CD4-positive, alpha-beta T cell treated with Interferon gamma for 1 hour (primary cell): Measurements from ENCODE around the gene NDUFB4.

ENCODE experiments used
- DNase-seq: peaks from one replicate; pipeline ENCODE4 v3.0.0-alpha.2; 2020

Gene NDUFB4

DNA sequence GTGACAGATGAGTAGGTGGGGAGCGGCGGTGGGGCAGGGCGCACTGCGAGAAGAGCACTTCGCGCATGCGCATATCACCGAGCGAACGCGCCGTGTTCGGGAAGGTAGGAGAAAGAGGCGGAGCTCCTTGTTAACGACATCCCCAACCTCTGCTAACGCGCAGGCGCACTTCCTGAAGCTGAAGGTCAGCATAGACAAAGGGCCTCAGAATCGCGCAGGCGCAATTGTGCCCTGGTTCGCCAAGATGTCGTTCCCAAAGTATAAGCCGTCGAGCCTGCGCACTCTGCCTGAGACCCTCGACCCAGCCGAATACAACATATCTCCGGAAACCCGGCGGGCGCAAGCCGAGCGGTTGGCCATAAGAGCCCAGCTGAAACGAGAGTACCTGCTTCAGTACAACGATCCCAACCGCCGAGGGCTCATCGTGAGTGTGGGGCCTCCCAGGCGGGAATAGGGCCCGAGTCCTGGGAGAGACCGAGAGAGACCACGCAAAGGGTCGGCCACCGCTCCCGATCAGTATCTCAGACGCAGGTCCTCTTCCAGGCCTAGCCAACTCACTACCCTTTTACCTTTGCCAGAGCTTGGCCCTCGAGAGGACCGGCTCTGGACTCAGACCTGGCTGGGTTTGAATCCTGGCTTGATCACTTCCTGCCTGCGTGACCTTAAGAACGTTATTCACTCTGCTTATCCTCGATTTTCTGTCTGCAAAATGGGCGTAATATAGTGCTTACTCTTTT is at the start of gene NDUFB4:
Gene NDUFB4 (plus strand): TSS at position 221 of the 737 bp plus-strand sequence. CDS start 24 bp downstream, at position 245.
- DNase-seq, result peak; percentile 99

- DNase-seq, result no peak
These were observed 45.6 kb upstream of the NDUFB4 start for GRCh38 chr3:120550546-120550945.

- no peak for DNase-seq
These were observed 43.7 kb upstream of the NDUFB4 start for GRCh38 chr3:120552184-120553172.

GRCh38 chr3:120554812-120555606 is 41.1 kb upstream of the NDUFB4 start:
- DNase-seq, result no peak

GRCh38 chr3:120555657-120556509 is 40.3 kb upstream of the NDUFB4 start:
- DNase-seq, result no peak

DNA sequence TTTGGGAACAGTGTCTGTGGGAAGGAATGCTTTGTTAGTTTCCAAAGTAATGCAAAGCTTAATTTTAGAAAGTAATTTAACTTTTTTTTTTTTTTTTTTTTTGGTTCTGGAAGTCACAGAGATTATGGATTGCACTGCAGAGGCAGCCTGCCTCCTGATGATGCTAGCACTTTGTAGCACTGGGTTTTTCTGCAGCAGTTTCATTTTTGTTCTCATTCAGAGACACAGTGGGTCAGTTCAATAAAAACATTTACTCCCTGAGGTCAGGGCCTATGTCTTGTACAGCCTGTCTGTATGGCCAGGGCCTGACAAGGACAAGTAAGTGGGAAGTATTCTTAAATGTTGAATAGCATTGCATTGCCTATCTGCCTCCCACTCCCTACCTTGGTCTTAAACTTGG is 39.0 kb upstream of the NDUFB4 start:
- DNase-seq, result no peak

GRCh38 chr3:120558771-120559241 is 37.3 kb upstream of the NDUFB4 start:
- peak; percentile 90 for DNase-seq

DNA sequence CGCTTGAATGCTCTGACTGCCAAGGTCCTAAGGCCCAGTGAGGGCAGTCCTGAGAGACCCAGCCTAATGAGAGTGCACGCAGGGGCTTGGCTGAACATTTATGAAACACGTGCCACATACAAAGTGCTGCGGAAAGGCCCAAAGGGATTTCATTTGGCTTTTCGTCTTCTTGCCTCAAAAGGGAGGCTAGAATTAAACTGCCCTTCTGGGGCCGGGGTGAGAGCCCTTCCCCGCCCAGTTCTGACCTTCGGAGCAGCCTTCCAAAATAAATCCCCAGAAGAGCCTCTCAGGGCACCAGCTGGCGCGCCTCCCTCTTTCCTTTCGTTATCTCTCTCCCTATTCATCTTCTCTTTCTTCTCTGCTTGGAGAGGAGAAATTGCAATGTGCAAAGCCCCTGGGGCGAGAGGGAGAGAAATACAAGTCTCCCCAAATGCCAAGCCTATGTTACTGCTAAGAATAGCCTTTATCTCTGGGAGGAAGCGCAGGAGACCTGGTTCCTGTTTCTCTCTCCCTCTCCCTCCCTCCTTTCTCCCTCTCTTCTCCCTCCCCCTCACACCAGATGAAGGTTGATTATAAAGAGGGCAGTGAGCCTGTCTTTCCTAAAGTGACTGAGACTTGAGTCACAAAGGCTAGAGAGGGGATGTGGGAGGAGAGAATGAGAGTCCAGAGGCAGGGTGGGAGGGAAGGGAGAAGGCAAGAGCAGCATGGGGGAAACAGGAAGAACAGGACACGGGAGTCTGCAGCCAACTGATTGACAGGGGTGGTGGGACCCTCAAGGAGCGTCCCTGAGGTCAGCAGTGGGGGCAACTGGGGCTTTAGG is 36.7 kb upstream of the NDUFB4 start:
- DNase-seq, result no peak

DNA sequence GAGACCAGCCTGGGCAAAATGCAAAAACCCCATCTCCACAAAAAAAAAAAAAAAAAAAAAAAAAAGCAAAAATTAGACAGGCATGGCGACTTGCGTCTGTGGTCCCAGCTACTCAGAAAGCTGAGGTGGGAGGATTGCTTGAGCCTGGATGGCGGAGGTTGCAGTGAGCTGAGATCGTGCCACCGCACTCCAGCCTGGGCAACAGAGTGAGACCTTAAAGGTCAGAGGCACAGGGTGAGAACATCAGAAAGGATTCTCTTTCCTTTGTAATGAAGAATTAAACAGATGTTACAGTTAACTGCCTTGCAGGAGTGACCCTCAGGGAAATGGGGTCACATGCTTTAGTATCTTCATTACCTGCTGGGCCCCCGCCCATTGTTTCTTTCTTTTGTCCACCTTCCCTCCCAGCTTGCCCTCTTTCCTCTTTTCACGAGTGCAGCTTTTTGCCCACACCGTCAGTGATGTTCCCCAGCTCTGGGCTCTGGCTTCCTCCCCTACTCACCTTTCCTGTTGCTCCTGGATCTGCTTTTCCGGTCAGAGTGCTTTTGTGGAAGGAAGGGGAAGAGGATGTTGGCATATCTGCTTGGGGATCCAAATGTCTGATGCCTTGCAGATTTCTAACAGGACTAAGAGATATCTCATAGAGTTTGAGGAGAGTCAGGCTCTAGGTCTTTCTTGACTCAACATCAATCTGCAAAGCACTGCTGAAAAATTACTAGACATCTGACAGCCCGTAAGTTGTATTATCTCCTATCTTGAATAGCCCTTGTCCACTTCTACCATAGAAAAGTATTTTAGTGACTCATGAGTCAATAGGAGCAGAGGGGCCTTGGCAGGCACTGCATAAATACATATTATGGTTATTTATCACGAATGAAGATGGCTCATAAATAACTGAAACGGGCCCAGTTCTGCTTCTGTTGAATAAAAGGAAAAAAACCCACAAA is 35.6 kb upstream of the NDUFB4 start:
- DNase-seq, result no peak

DNA sequence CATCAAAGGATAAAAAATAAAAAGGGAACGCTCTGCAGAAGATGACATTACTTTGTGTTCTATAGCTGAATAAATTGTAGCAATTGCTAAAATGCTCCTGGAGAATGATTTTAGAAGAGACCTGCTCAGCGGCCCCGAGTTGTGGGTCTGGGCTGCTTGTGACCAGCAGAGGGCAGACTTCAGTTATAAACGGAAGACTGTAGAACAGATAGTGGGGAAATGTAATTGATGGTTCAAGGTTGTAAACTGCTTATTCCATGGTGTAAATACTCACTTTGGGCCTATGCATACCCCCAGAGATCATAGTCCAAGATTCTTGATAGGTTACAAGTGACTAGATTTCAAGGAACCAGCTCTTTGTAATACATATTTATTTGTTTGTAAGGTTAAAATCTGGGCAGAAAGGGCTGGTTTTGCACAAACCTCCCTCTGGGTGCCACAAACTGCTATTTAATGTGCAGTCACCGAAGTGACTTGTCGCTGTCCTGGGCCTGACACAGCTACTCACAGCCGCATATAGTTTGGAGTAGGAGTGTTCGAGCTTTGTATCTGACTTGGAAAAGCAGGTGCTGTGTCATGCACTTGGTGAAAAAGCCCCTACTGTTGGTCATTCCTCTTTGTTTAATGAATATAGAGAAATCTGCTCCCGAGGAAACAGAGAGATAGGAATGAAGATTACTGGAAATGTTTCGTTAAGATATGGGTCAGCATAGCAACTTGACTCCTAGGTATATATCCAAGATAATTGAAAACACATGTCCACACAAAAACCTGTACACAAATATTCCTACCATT is 34.7 kb upstream of the NDUFB4 start:
- DNase-seq, result peak; percentile 54

DNA sequence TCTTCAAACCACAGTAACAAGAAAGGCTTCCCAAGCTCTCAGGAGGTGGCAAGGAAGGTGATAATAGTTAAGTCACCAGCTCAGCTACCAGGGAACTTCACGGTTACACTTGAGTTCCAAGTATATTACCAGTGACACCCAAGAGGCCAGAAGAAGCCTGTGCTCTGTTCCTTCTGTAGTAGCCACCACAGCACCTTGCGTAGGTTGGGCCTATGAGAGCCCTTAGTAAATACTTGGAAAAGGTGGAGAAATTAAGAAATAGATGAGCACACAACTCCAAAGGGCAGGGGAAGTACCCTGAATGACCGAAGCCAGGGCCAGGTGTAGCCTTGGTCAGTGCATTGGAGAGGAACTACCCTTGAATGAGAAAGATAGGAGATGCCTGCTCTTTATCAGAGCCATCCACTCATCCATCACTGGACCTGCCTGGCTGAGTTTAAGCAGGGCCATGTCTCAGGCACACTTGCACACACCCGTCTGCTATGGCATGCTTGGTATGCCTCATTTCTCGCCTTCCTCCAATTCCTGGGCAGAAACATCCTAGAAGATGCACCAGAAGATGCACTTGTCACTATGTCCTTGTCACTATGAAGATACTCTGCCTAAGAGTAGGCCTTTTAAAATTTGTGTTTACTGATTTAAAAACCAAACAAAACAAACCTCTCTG is 32.6 kb upstream of the NDUFB4 start:
- no peak for DNase-seq

- DNase-seq, result no peak
These were observed 29.7 kb upstream of the NDUFB4 start for GRCh38 chr3:120566243-120566975.

DNA sequence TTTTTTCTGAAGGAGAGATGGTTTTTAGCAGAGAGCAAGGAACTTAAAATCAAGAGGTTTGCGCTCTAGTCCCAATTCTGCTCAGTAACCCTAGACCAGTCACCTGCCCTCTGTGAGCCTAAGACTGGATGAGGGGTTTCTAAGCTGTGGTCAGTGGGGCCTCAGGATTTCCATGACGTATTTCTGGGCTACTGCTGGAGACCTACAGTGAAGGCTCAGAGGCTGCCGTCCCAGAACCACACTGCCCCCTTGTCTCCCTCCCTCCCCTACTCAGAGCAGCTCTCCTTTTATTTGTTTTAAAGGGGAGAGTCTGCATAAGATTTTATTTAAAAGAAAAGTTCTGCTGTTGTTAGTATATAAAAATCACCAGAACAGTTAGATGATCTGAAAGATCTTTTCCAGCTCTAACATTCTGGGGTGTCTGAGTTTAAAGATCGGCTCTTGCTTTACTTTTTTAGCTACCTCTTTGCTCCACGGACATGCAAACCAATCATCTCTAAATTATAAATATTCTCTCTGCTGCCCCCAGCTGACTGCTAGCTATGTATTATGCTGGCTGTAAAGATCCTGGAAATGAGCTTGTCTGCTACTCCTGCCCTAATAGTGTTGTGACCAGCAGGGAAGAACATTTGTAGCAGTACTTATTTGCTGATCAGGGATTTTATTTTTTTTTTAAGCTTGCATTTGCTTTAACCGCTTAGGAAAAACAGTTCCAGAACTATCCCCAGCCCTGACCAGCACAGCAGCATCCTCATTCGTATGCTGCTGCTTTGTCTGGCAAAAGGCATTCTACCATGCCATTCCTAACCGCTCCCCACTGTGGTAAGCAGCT is 28.6 kb upstream of the NDUFB4 start:
- no peak for DNase-seq

GRCh38 chr3:120568202-120568531 is 28.0 kb upstream of the NDUFB4 start:
- no peak for DNase-seq

DNA sequence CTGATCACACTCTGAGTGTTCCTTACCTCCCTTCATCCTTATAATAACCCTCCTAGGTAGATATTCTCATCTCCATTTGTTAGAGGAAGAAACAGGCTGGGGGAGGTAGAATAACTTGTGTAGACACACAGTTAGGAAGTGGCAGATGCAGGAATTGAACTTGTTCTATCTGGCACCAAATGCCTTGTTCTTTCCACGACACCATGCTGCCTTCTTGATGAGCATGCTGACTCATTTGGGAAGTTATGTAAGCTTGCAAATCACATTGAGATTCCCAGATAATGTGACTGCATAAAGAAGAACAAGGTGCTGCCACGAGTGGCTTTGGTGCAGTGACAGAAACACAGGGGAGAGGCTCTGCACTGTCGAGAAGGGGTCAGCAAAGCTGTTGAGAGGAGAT is 27.5 kb upstream of the NDUFB4 start:
- no peak for DNase-seq

GRCh38 chr3:120569222-120570057 is 26.7 kb upstream of the NDUFB4 start:
- DNase-seq, result no peak
